Peyer's patch (tissue), 4 donors: ENCODE data around the gene FAM20A.

Source experiments
- CTCF ChIP-seq, 6 experiments: fragments of 450-650 bp in 4 of 6; fragments of 200-600 bp in 2 of 6; sonication (generic) in 1 of 6; IDR thresholded peaks; one replicate each; pipeline ENCODE4 v1.5.1; 2017 to 2019; ENCODE audit warnings: antibody characterized with exemption in 6 of 6, mild to moderate bottlenecking in 3 of 6, moderate library complexity in 1 of 6
- POLR2A ChIP-seq, 2 donors: fragments of 450-650 bp; IDR thresholded peaks; one replicate each; pipeline ENCODE4 v1.5.1; 2017; ENCODE audit warnings: antibody characterized with exemption in 2 of 2, mild to moderate bottlenecking in 2 of 2, moderate library complexity in 2 of 2

DNA sequence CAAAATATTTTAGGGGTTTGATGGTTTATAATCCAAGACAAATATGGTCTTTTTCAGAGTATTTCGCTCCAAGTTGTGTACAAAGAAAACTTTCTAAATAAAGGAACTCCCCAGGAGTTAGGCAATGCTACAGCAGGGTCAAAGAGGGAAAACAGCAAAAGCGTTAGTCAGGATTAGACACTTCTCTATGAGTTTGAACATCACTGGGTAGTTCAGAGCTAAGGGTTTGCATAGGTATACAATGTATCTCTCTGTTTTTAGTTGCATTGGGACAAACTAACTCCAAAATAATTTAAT, 34.8 kb downstream of the FAM20A start:
- no peak for TF ChIP-seq CTCF (IDR thresholded peaks at IDR 0.05)
- TF ChIP-seq POLR2A (IDR thresholded peaks at IDR 0.05) = no peak
